NCI-H82 treated with DMSO at 0.1 percent for 48 hours (cell line): ENCODE measurements around the gene STK32C.

Source experiments
- DNase-seq: peaks from one replicate; lab custom pipeline; 2025; ENCODE audit not compliant: unreplicated experiment; lab: John Stamatoyannopoulos, UW

STK32C gene

GRCh38 chr10:132174237-132174636 lies 133.5 kb downstream of the STK32C start:
- no peak for DNase-seq

DNA sequence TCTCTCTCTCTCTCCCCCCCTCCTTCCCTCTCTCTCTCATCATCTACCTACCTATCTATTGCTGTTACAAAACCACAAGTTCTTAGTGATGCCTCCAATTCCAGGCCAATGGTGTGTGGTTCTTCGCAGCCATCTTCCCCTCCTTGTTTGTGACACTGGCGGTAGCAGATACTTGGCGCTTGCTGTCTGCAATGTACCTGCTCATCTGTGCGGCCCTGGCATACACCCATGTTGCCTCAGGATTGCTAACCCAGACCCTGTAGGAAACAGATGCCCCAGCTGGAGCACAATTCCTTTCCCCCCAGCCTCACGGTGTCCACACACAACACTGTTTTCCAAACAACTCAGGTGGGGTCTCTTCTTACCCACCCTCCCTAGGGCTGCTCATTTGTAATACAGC lies 134.6 kb downstream of the STK32C start:
- DNase-seq, result no peak

DNA sequence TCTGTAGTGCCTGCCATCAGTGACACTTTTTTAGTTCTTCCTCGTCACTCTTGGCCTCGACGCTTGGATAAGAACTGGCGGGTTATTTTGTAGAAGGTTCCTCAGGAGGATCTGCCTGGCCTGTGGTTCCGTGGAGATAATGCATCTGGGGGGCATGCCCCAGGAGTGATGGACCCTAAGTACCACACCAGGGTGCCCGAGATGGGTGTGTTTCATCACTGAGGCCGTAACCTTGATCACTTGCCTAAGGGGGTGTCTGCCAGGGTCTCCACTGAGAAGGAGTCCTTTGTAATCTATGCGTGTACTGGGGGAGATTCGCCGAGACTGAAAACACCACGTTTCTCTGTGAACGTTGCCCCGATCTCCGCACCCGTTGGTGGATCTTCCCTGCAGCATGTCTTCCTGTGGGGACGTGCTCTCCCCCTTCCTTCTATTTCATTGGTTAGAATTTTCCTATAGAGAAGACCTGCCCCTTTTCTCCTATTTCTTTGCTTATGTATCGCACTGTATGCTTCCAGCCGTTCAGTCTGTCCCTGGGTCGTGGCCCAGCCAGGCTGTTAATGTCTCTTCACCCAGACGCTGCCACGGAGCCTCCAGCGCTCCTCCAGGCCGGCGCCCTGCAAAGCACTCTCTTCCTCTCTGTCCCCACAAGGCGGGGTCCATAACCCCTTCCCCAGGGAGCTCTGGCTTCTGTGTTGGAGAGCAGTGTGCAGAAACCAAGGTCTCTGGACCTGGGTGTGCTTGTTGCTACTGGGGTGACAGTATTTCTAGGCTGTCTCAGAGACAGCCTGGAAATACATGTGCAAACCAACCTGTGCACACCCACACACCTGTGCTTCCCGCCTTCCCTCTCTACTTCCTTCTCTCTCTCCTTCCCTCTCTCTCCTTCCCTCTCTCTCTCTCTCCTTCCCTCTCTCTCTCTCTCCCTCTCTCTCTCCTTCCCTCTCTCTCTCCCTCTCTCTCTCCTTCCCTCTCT lies 135.4 kb downstream of the STK32C start:
- DNase-seq, result no peak

DNA sequence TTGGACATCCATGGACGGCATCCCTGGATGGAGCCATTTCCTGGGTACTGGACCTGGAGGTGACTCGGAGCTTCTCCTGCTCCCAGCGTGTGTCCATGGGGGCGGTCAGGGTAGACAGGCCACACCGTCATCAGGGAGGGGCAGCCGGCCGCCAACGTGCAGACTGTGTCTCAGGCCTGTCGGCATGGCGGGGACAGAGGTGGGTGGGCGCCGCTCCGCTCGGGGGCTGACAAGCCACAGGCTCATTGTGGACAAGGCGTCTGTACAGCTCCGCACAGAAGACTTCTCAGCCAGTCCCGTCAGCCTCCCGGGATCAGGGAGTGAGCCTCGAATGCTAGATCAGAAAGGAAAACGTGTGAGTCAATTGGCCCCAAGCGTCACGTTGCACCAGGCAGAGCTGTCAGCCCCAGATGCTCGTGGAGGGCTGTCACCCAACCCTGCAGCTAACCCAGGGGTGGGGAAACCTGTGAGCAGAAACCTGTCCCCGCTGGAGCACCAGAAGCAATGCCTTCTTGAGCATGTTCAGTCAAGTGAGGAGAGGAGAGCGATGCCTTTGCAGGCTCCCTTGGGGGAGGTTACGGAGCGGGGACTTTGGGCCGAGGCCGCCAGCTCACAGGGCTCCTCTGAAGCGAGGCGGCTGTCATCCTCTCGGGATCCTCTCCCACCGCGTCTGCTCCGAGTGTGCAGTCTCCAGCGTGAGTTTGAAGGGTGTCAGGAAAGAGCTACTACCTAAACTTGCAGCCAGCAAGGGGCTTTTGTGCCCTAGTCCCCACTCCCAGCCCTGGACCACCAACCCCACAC lies 137.0 kb downstream of the STK32C start:
- DNase-seq, result no peak

DNA sequence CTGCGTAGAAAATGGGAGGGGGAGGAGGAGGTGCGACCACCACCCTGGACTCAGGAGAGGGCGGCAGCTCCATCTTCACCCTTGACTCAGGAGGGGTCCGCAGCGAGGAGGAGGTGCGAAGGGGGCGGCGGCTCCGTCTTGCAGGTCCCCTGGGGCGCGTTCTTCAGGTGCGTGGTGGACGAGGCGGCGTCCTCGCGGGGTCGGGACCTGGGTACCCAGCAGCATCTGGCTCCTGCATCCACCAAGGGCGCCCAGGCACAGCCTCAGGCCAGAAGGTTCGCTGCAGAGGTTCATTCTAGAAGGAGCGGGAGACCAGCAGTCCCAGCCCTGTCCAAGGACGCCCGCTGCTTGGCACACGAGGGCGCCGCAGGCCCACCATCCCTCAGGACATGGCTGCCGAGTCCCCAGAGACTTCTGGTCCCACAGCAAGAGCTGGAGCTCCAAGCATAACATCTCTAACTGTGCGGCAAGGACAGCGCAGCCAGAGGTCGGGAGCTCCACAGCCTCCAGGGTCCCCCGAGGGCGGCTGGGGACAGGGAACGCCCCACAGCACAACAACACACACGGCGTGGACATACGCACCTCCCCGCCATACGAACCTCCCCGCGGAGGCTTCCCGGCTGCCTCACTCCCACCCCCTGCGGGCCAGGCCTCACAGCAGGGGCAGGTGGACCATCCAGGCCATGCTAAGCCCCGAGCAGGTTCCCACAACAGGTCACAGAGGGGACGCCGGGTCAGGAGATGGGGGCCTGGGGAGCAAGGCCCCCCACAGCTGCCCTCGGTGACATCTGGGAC lies 137.8 kb downstream of the STK32C start:
- no peak for DNase-seq

GRCh38 chr10:132169031-132169765 lies 138.6 kb downstream of the STK32C start:
- no peak for DNase-seq

GRCh38 chr10:132168571-132169030 lies 139.1 kb downstream of the STK32C start:
- DNase-seq, result no peak

DNA sequence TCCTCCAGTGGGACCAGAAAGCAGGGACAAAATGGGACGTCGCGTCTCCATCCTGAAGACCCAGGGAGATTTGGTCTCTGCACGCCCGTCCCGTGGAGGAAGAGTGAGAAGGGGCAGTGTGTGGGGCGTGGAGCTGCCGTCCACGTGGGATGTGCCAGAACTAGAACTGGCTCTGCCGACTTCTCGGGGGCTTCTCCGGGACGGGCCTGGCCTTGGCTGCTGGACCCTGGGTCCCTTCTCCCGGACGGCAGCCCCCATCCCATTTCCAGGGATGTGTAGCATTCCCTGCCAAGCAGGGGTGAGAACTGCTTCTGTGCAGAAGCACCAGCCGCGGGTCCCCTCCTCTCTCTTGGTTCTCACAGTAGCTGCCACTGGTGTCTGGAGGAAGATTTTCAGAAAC lies 139.8 kb downstream of the STK32C start:
- DNase-seq, result no peak

- no peak for DNase-seq
These were observed 140.6 kb downstream of the STK32C start for GRCh38 chr10:132167041-132167674.

- no peak for DNase-seq
These were observed 141.4 kb downstream of the STK32C start for GRCh38 chr10:132166216-132166950.

GRCh38 chr10:132165416-132165980 lies 142.3 kb downstream of the STK32C start:
- no peak for DNase-seq

DNA sequence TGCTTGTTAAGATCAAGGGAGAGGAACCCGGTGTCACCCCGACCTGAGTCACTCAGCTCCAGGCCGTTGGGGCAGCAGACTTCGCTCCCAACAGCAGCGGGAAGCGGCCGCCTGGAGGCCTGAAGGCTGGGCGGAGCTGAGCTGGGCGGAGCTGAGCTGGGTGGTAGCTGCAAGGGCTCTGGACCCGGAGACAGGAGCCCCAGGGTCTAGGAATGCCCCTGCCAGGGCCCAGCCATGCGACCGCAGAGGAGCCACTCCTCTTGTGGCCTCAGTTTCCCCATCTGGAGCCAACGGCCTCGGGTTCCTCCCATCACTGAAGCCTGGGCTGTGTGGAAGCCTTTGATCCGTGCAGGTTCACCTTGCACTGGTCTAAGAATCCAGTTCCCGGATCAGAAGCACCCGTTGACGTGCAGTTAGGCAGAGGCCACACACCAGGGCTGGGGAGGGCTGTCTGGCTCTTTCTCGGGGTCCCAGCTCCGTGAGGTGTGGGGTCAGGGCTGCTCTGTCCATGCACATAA lies 142.9 kb downstream of the STK32C start:
- no peak for DNase-seq

GRCh38 chr10:132163826-132164515 lies 143.8 kb downstream of the STK32C start:
- DNase-seq, result no peak

DNA sequence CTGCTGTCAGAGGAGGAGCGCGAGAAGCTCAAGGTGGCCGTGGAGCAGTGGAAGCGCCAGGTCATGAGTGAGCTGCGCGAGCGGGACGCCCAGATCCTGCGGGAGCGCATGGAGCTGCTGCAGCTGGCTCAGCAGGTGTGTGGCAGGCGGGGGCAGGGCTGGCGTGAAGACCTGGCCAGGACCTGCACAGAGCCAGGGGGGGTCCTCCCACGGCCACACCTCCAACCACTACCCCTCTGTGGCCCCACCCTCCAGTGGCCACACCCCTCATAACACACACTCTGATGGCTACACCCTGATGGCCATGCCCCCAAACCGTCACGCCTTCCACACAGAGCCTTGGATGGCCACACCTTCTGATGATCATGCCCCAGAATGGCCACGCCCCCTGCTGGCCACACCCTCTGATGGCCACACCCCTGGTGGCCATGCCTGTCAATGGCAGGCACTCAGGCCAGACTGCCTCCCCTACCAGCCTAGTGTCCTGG lies 144.4 kb downstream of the STK32C start:
- DNase-seq, result no peak

GRCh38 chr10:132162590-132163277 lies 145.0 kb downstream of the STK32C start:
- DNase-seq, result no peak

DNA sequence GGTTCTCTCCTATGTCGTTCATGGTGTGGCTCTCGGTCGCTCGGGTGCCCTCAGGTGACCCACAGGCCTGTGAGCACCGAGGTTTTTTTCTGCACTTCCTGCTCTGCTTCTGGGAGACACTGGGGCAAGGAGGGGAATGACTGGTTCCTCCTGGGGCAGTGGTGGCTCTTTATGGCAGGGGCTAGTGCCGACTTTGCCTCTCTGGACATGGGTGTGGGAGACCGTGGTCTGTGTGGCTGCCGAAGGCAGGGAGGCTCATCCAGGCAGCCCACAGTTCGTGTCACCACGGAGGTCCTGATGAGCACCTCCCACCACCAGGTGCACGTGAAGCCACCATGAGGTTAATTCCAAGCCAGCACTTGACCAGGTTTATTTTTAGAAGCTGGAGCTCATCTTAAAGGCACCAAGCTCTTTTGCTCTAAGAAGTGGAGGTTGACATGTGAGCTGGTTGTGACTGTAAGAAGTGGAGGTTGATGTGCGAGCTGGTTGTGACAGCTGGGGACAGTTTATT lies 145.7 kb downstream of the STK32C start:
- DNase-seq, result no peak
